Fibroblast of villous mesenchyme (primary cell): Measurements from ENCODE around the gene LMF1. TPM values are rescaled to one million over a fixed set of nuclear protein-coding genes. Genes with fewer than 3 reads are reported as not detected.
"Not testable (repeated sequence)": the region's sequence is repeated elsewhere in the genome, so short reads cannot be mapped to it uniquely, and the experiment has no call there.

Source experiments
- DNase-seq: peaks from one replicate; pipeline ENCODE4 v3.0.0-alpha.2; 2010; ENCODE audit warnings: low read depth
- H3K4me3 ChIP-seq: 2 replicates; pipeline ENCODE4 v1.5.1; 2011; ENCODE audit warnings: low read depth, mild to moderate bottlenecking, low read length
- total RNA-seq: library from RNA; depleted of rRNA; stranded (reverse); fragments of >200 nt; gene quantifications from 2 replicates; pipeline ENCODE4 v1.2.3, GENCODE V29; 2012
- TF ChIP-seq, protein P1 (sequence below): IDR thresholded peaks from 2 replicates; pipeline ENCODE4 v1.5.1; 2012; ENCODE audit warnings: low read depth, mild to moderate bottlenecking, low read length; ENCODE audit not compliant: insufficient read depth

LMF1 gene
- total RNA-seq, 1 donor, result 13.0 TPM

DNA sequence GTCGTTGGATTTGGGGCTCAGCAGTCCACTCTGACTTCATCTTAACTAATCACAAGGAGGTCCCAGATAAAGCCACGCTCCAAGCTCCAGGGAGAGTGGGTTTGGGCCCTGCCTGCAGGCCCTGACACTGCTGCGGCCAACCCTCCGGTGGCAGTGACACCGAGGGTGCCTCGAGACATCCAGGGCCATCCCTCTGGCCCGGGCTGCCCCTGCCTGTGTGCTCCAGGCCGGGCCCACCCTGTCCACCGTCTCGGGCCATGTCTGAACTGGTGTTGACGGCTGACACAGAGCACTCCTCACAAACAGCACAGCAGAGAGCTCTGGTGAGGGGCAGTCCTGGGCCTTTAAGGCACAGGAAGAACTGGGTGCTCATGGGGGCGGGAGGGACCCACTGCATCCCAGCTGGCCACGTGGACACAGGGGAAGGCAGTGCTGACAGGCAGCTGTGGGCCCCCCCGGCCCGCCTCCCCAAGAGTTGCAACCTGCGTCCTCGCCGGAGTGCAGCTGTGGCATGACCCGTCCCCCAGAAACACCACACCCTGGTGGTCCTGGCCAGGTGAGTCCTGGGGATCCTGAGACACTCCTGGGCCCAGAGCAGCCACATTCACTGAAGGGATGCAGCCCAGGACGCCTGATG, 80.0 kb downstream of the LMF1 start:
- H3K4me3 ChIP-seq, result no peak overlapping the region
- TF ChIP-seq, protein P1, sequence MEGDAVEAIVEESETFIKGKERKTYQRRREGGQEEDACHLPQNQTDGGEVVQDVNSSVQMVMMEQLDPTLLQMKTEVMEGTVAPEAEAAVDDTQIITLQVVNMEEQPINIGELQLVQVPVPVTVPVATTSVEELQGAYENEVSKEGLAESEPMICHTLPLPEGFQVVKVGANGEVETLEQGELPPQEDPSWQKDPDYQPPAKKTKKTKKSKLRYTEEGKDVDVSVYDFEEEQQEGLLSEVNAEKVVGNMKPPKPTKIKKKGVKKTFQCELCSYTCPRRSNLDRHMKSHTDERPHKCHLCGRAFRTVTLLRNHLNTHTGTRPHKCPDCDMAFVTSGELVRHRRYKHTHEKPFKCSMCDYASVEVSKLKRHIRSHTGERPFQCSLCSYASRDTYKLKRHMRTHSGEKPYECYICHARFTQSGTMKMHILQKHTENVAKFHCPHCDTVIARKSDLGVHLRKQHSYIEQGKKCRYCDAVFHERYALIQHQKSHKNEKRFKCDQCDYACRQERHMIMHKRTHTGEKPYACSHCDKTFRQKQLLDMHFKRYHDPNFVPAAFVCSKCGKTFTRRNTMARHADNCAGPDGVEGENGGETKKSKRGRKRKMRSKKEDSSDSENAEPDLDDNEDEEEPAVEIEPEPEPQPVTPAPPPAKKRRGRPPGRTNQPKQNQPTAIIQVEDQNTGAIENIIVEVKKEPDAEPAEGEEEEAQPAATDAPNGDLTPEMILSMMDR, result no peak
- no peak for DNase-seq

DNA sequence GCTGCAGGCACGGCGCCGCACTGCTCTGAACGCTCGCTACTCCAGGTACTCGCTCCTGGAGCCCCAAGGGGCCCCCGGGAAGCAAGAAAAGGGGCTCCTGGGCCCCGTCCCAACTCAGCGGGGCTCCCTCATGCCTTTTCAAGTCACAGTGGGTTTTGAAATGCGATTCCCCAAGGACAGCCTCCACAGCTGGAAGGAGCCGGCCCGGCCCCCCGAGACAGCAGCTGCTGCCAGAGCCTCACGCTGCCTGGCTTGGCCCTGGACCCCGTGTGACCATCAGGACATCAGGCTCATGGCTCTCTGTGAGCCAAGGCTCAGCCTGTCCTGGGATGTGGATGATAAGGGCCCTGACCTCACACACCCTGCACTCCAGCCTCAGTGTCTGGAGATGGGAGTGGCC, 80.6 kb downstream of the LMF1 start:
- DNase-seq, result no peak
- TF ChIP-seq, protein P1, result no peak
- no peak overlapping the region for H3K4me3 ChIP-seq

DNA sequence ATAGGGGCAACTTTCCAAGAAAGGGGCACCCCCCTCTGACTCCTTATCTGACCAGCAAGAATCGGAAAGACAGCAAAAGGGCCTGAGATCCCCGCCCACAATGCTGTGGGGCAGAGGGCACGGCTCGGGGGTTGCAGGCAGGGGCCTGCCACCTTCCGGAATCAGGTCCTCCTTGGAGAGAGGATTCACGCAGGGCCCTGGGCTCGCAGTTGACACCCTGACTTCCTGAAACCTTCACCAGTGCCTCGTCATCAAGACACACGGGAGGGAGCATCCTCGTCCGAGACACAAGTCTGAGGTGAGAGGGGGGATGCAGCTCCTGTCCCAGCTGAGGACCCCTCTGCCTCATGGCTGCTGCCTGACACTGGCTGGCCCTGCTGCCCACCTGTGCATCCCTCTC, 81.2 kb downstream of the LMF1 start:
- no peak overlapping the region for H3K4me3 ChIP-seq
- TF ChIP-seq, protein P1, result no peak

DNA sequence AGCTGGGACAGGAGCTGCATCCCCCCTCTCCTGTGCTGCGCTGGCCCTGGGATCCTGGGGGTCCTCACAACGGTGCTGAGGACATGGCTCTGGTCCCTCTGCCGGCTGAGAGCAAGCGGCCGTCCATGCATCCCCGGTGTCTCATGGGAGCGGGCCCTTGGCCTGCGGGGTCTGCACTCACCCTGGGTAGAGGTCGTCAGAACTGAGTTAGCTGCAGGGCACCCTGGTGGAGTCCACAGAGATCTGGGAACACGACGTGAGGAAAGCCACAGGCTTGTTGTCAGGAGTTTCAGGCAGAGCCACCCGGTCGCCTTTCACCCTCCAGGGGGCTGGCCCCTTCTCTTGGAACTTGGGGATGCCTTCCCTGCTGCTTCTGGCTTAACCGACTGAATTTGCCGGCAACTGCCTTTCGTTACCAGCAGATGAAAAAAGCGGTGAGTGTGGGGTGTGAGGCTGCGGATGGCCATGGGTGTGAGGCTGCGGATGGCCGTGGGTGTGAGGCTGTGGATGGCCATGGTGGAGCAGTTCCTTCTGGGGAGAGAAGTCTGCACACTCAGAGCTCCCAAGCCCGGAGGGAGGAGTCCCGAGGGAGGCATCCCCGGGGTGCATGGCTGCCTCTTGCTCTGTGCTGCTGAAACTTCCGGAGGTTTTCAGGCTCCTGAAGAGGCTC, 81.7 kb downstream of the LMF1 start:
- DNase-seq, result no peak
- TF ChIP-seq, protein P1, result no peak
- no peak overlapping the region for H3K4me3 ChIP-seq

More for the DNA sequence above, 81.2 kb downstream of the LMF1 start:
- DNase-seq, result no peak

DNA sequence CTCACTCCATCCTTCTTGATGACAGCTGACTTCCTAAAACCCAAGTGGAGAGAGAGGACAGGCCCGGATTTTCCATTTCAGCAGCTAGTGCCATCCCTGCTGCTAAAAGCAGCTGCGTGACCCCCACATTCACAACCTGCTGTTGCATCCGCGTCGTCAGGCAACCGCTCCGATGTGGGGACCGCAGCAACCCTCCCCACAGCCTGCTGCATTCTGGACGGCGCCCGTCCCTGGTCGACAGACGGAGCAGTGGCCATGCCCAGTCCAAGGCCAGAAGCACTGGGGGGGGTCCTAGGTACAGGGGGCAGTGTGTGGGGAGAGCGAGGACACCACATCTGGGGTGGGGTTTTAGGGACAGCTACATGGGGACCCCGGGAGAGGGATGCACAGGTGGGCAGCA, 82.3 kb downstream of the LMF1 start:
- not testable (repeated sequence) for DNase-seq, H3K4me3 ChIP-seq

DNA sequence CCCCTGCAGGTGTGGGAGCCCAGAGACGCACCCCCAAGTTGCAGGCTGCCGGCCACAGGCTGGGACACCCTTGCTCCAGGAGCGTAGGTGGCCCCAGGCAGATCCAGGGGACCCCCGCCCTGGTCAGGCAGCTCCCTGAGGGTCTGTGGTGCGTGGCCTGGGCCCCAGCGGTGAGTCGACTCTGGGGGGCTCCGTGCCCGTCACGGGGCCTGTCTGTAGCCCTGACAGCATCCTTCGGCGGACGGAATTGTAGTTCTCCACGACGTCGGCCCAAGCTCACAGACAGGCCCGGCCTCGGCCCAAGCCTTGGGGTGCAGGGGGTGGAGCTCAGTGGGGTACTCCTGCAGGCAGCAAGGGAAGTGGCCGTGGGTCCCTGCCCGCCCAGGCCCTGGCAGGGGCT, 82.9 kb downstream of the LMF1 start:
- H3K4me3 ChIP-seq, result no peak overlapping the region
- TF ChIP-seq, protein P1, result no peak
- DNase-seq, result no peak

DNA sequence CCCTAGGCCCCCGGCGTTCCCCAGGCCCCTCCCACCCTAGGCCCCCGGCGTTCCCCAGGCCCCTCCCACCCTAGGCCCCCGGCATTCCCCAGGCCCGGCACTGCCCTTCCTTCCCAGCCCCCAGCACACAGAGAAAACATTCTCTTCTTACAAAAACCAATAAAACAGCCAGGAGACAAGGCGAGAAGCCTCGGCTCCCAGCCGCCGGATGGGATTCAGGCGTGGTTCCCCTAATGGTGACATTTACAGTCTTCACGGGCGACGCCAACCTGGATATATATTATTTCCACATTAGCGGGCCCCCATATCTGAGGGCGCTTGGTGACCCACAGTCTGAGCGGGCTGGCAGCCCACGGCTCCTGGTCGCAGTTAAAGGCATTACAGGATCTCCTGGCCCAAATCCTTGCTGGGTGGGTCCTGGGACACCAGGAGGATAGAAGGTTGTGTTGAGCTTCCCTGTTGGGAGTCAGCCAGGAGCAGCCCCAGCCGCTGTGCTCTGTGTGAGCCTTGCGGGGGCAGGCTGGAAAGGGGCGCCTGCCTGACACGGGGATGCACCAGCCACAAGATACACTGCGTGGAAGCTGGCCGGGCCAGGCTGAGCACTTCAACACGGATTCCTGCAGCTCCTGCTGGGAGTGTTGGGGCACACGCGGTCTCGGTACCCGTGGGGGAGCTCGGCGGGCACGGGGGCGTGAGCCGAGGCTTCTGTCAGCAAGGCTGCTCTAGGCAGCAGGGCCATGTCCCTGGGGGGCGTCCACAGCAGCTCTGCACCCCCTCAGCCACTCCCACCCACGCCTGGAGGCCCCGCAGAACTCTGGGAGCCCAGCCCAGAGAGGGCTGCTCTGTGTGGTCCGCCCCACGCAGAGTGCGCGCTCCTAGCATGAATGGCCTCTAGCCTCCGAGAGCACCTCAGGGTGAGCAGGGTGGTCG, 83.7 kb downstream of the LMF1 start:
- H3K4me3 ChIP-seq, result no peak overlapping the region
- TF ChIP-seq, protein P1, result no peak
- DNase-seq, result no peak
